A549 (cell line): ENCODE results near the gene BAIAP2L1. TPM values are rescaled to one million over a fixed set of nuclear protein-coding genes. Genes with fewer than 3 reads are reported as not detected.

Experiments
- ATAC-seq, 2 experiments: fragments of 200-7000 bp in 1 of 2; fragments of >200 bp in 1 of 2; cut with Nextera tagmentation in 1 of 2; cut with Tn5 transposase in 1 of 2; 3 replicates each; pipeline versions ENCODE4 v1.8.0 to v1.9.1; 2018 to 2020; ENCODE audit warnings: mild to moderate bottlenecking in 1 of 2, moderate library complexity in 1 of 2
- CTCF ChIA-PET: fragments of 300-600 bp; sonication (Branson Sonifier 250); formaldehyde crosslinking; extraction: SDS; loops from one replicate; lab custom pipeline; 2021; ENCODE audit warnings: antibody characterized with exemption, inconsistent platforms; lab: Yijun Ruan, JAX
- POLR2A ChIA-PET: fragments of 350-600 bp; formaldehyde crosslinking; extraction: SDS; loops from one replicate; lab custom pipeline; 2021; ENCODE audit warnings: antibody characterized with exemption, inconsistent platforms; lab: Yijun Ruan, JAX
- DNase-seq, 2 experiments: peaks; one replicate each; pipeline versions ENCODE4 v3.0.0 to v3.0.0-alpha.2; 2011 to 2016; ENCODE audit warnings: low read depth in 1 of 2, low spot score in 1 of 2
- FAIRE-seq: peaks from 2 replicates; lab custom pipeline; 2011; peaks lifted over from hg19 to GRCh38; lab: Jason Lieb, UNC
- H3K27ac ChIP-seq, 2 experiments: fragments of >200 bp; sonication (Bioruptor Twin); formaldehyde crosslinking; 3 replicates each; pipeline ENCODE4 v1.5.1; 2016 to 2017
- H3K4me1 ChIP-seq: fragments of >200 bp; sonication (Bioruptor Twin); formaldehyde crosslinking; 3 replicates; pipeline ENCODE4 v1.6.1; 2016
- H3K4me2 ChIP-seq: fragments of >200 bp; sonication (Bioruptor Twin); formaldehyde crosslinking; 3 replicates; pipeline ENCODE4 v1.6.1; 2016
- H3K4me3 ChIP-seq: fragments of >200 bp; sonication (Bioruptor Twin); formaldehyde crosslinking; 3 replicates; pipeline ENCODE4 v1.5.1; 2016
- H3K9me3 ChIP-seq: fragments of >200 bp; sonication (Bioruptor Twin); formaldehyde crosslinking; 3 replicates; pipeline ENCODE4 v1.6.1; 2016
- ATOH8 ChIP-seq: fragments of 250-450 bp; sonication (Bioruptor Pico); IDR thresholded peaks from 2 replicates; pipeline ENCODE4 v1.5.0; 2020; ENCODE audit warnings: low read depth, mild to moderate bottlenecking, moderate library complexity
- BCL3 ChIP-seq: fragments of >200 bp; sonication (Bioruptor Twin); formaldehyde crosslinking; IDR thresholded peaks from 3 replicates; pipeline ENCODE4 v1.6.1; 2016
- BHLHE40 ChIP-seq: IDR thresholded peaks from 2 replicates; pipeline ENCODE4 v1.6.1; 2012; ENCODE audit warnings: low read depth, low read length, inconsistent platforms
- CHD2 ChIP-seq: fragments of 150-350 bp; IDR thresholded peaks from 2 replicates; pipeline ENCODE4 v1.6.1; 2014; ENCODE audit warnings: low read length; ENCODE audit not compliant: partially characterized antibody
- CTCF ChIP-seq: fragments of >200 bp; sonication (Bioruptor Twin); formaldehyde crosslinking; IDR thresholded peaks from 3 replicates; pipeline ENCODE4 v1.5.1; 2016
- EHF ChIP-seq: fragments of 250-450 bp; sonication (Bioruptor Pico); IDR thresholded peaks from 2 replicates; pipeline ENCODE4 v1.5.0; 2020; ENCODE audit warnings: mild to moderate bottlenecking
- EHMT2 ChIP-seq: fragments of 200-600 bp; sonication (generic); IDR thresholded peaks from 2 replicates; pipeline ENCODE4 v1.6.1; 2016; ENCODE audit warnings: antibody characterized with exemption, low read depth, mild to moderate bottlenecking, moderate library complexity
- ELK1 ChIP-seq: fragments of 150-350 bp; IDR thresholded peaks from 2 replicates; pipeline ENCODE4 v1.6.1; 2014; ENCODE audit warnings: low read depth, mild to moderate bottlenecking, low read length
- EP300 ChIP-seq, 2 experiments: fragments of >200 bp; sonication (Bioruptor Twin); formaldehyde crosslinking; IDR thresholded peaks; 2 replicates in 1 of 2; 3 replicates in 1 of 2; pipeline ENCODE4 v1.6.1; 2016 to 2017
- HDAC2 ChIP-seq: fragments of 200-600 bp; sonication (generic); IDR thresholded peaks from 2 replicates; pipeline ENCODE4 v1.6.1; 2016
- JUN ChIP-seq, 2 experiments: fragments of >200 bp; sonication (Bioruptor Twin); formaldehyde crosslinking; IDR thresholded peaks; 2 replicates in 1 of 2; 3 replicates in 1 of 2; pipeline ENCODE4 v1.6.1; 2016 to 2017
- KDM1A ChIP-seq: fragments of 200-600 bp; sonication (generic); IDR thresholded peaks from 2 replicates; pipeline ENCODE4 v1.6.1; 2016; ENCODE audit warnings: low read depth, mild to moderate bottlenecking
- KDM5A ChIP-seq: fragments of 200-600 bp; sonication (generic); IDR thresholded peaks from 2 replicates; pipeline ENCODE4 v1.6.1; 2016; ENCODE audit warnings: antibody characterized with exemption, mild to moderate bottlenecking
- POLR2A ChIP-seq: IDR thresholded peaks from 2 replicates; pipeline ENCODE4 v1.6.1; 2012; ENCODE audit warnings: mild to moderate bottlenecking, low read length
- POLR2AphosphoS2 ChIP-seq: conservative IDR thresholded peaks from 2 replicates; pipeline ENCODE4 v1.6.1; 2012; ENCODE audit warnings: low read length, improper control_type of control experiment, inconsistent platforms
- RAD21 ChIP-seq, 2 experiments: fragments of >200 bp in 1 of 2; sonication (Bioruptor Twin) in 1 of 2; formaldehyde crosslinking in 1 of 2; IDR thresholded peaks in 1 of 2; conservative IDR thresholded peaks in 1 of 2; 2 replicates in 1 of 2; 3 replicates in 1 of 2; pipeline ENCODE4 v1.6.1; 2012 to 2018; ENCODE audit warnings: inconsistent platforms in 1 of 2
- RARB ChIP-seq: fragments of 250-450 bp; sonication (Bioruptor Pico); IDR thresholded peaks from 2 replicates; pipeline ENCODE4 v1.8.0; 2021; ENCODE audit warnings: mild to moderate bottlenecking, moderate library complexity
- REST ChIP-seq: fragments of 200-600 bp; sonication (generic); IDR thresholded peaks from 2 replicates; pipeline ENCODE4 v1.6.1; 2016; ENCODE audit warnings: antibody characterized with exemption, mild to moderate bottlenecking, moderate library complexity
- RFX5 ChIP-seq: fragments of 450-650 bp; IDR thresholded peaks from 2 replicates; pipeline ENCODE4 v1.7.1; 2014; ENCODE audit warnings: antibody characterized with exemption, mild to moderate bottlenecking, moderate library complexity
- RNF2 ChIP-seq: fragments of 200-600 bp; sonication (generic); IDR thresholded peaks from 2 replicates; pipeline ENCODE4 v1.6.1; 2016; ENCODE audit warnings: low read depth, mild to moderate bottlenecking, antibody characterized with exemption, moderate library complexity, borderline replicate concordance
- TP53 ChIP-seq: fragments of 250-450 bp; sonication (Bioruptor Pico); IDR thresholded peaks from 2 replicates; pipeline ENCODE4 v1.5.0; 2021; ENCODE audit warnings: mild to moderate bottlenecking, moderate library complexity
- USF2 ChIP-seq: fragments of 450-650 bp; IDR thresholded peaks from 2 replicates; pipeline ENCODE4 v1.6.1; 2014; ENCODE audit warnings: antibody characterized with exemption
- ZFP36 ChIP-seq: fragments of 450-650 bp; IDR thresholded peaks from 2 replicates; pipeline ENCODE4 v1.6.1; 2014; ENCODE audit warnings: borderline replicate concordance; ENCODE audit not compliant: partially characterized antibody
- ZSCAN20 ChIP-seq: fragments of 250-450 bp; sonication (Bioruptor Pico); IDR thresholded peaks from 2 replicates; pipeline ENCODE4 v1.8.0; 2022; ENCODE audit warnings: mild to moderate bottlenecking, moderate library complexity
- WGBS: methylation state at CpG from one replicate; pipeline ENCODE4 v1.1.6; 2017; ENCODE audit errors: missing lambda C conversion rate; 5-methylcytosine and 5-hydroxymethylcytosine counted together
- polyA plus RNA-seq, 4 experiments: library from polyadenylated mRNA; depleted of rRNA in 3 of 4; stranded (reverse); fragments of >200 nt; fragmentation: RNase III in 1 of 4; extraction: RNeasy Plus Mini Kit Qiagen cat#74134 plus additional on column Dnase treatment in 1 of 4; gene quantifications; 2 replicates in 3 of 4; 3 replicates in 1 of 4; pipeline ENCODE4 v1.2.3, GENCODE V29; 2011 to 2017

Gene BAIAP2L1
- polyA plus RNA-seq, 2 of the 4 experiments (the other 2 are of a cell fraction) = 39.4 to 89.3 TPM

- TF ChIP-seq HDAC2 = no peak
- no peak for TF ChIP-seq EHF
- TF ChIP-seq ATOH8 (CRISPR knock-in tag) = no peak
- no peak for TF ChIP-seq CHD2
- TF ChIP-seq ZFP36 = no peak
- no peak for TF ChIP-seq TP53
- no peak for TF ChIP-seq BCL3
- no peak for TF ChIP-seq RFX5
- TF ChIP-seq USF2 = no peak
- TF ChIP-seq REST = no peak
- TF ChIP-seq KDM1A = no peak
- H3K4me1 ChIP-seq = no peaks in the 10 kb centered on the region
- no peak overlapping the region for H3K27ac ChIP-seq
- H3K4me2 ChIP-seq = no peak overlapping the region
- FAIRE-seq (no peak), ATAC-seq (no peak), DNase-seq (no peak)
- H3K4me3 ChIP-seq = no peak overlapping the region
- H3K9me3 ChIP-seq = no peaks in the 10 kb centered on the region
- 97% methylated on average over 14 of the region's 14 CpGs for WGBS
- ChIA-PET POLR2A (no interaction called here), CTCF (interaction anchor here (1.0 to 3.9 kb wide), 5 partner anchors 12 to 534 kb away, joined by 3 to 23 read pairs (median 5); partner anchors contain the start of gene BAIAP2L1)
These were observed 92.9 kb downstream of the BAIAP2L1 start for GRCh38 chr7:98307971-98308466.

GRCh38 chr7:98305951-98306535 is 94.8 kb downstream of the BAIAP2L1 start:
- no peak overlapping the region for H3K4me3 ChIP-seq
- no peaks in the 10 kb centered on the region for H3K9me3 ChIP-seq
- no peaks in the 10 kb centered on the region for H3K4me1 ChIP-seq
- WGBS = 96% methylated on average over 22 of the region's 22 CpGs
- no peak for FAIRE-seq
- no peak overlapping the region for H3K4me2 ChIP-seq
- ChIA-PET POLR2A (no interaction called here), CTCF (interaction anchor here (0.7 to 3.9 kb wide), 6 partner anchors 10 to 535 kb away, joined by 3 to 23 read pairs (median 5); partner anchors contain the start of gene BAIAP2L1)
- H3K27ac ChIP-seq = no peak overlapping the region
- no peak for DNase-seq
- no peak for ATAC-seq
- no peak for TF ChIP-seq RNF2
- TF ChIP-seq RAD21 (conservative IDR thresholded peaks at IDR 0.05 in 1 of 2, IDR thresholded peaks at IDR 0.05 in 1 of 2) = no peak
- TF ChIP-seq ZSCAN20 = no peak
- no peak for TF ChIP-seq RARB (CRISPR knock-in tag)
- TF ChIP-seq EHMT2 = no peak
- no peak for TF ChIP-seq POLR2AphosphoS2
- no peak for TF ChIP-seq CTCF
- TF ChIP-seq ATOH8 (CRISPR knock-in tag) = no peak
- no peak for TF ChIP-seq CHD2
- TF ChIP-seq ELK1 = no peak
- no peak for TF ChIP-seq USF2
- no peak for TF ChIP-seq JUN (IDR thresholded peaks at IDR 0.05)
- no peak for TF ChIP-seq KDM5A
- TF ChIP-seq TP53 = no peak
- TF ChIP-seq BHLHE40 = no peak
- TF ChIP-seq EP300 (IDR thresholded peaks at IDR 0.05) = no peak
- no peak for TF ChIP-seq POLR2A
